Measurements from ENCODE around the gene TTC39B. TPM values are rescaled to one million over a fixed set of nuclear protein-coding genes. Genes with fewer than 3 reads are reported as not detected.

TTC39B gene
- total and polyA plus RNA-seq, 4 experiments from 2014 or later: 10.5 to 30.2 (median 19.9) TPM

DNA sequence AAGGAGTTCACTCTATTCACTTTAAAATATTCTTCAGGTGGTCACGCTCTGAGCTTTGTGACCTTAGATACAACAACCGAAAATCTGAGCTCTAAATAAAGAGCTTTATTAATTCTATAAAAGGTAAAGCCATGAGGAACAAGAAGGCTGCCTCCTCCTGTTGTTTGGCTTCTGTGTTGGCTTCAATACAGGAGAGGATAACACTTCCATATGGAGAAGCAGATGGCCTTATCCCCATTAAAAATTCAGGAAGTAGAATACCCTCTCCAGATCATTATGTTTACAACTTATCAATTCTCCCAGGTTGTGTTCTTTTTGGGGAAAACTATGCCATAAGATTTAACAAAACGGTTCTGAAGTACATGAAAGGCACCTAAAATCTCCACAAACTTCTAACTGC is 128.4 kb downstream of the TTC39B start:
- Histone ChIP-seq H3K9me3 (ENCODE audit: control insufficient read depth in 1 of 2, low read length in 2 of 2) (no peaks in the 10 kb centered on the region), H3K27me3 (ENCODE audit: insufficient read depth, low read length) (no peaks in the 10 kb centered on the region), H3K4me1 (ENCODE audit: insufficient read depth, low read length) (no peaks in the 10 kb centered on the region), H3K36me3 (ENCODE audit: insufficient read depth, low read length) (peaks cover 22% of the 10 kb centered on the region), H3K27ac (ENCODE audit: low read depth, low read length) (no peak overlapping the region), H3K4me3 (ENCODE audit: low read length in 2 of 2) (no peak overlapping the region)
- Mint-ChIP-seq H3K4me1 (no peaks in the 10 kb centered on the region), H3K4me3 (no peak overlapping the region), H3K36me3 (peaks cover 70 to 77% of the 10 kb centered on the region in 2 donors), H3K9me3 (no peaks in the 10 kb centered on the region), H3K27me3 (no peaks in the 10 kb centered on the region), H3K27ac (no peak overlapping the region)
- ChIA-PET CTCF (ENCODE audit: partially characterized antibody) (no interaction called here), POLR2A (ENCODE audit: partially characterized antibody) (no interaction called here)
- DNase-seq: no peak
- intact Hi-C loops (cut with micrococcal nuclease): no loop called here

- H3K36me3 Mint-ChIP-seq: peaks cover 76 to 79% of the 10 kb centered on the region in 2 donors
- H3K36me3 ChIP-seq (ENCODE audit: insufficient read depth, low read length): peaks cover 16% of the 10 kb centered on the region
- H3K27me3 Mint-ChIP-seq: no peaks in the 10 kb centered on the region
- no peak overlapping the region for H3K4me3 Mint-ChIP-seq
- no peak for DNase-seq
- intact Hi-C loops (cut with micrococcal nuclease): no loop called here
- no peaks in the 10 kb centered on the region for H3K4me1 ChIP-seq (ENCODE audit: insufficient read depth, low read length)
- H3K4me1 Mint-ChIP-seq: no peaks in the 10 kb centered on the region
- H3K27ac Mint-ChIP-seq: no peak overlapping the region
- H3K27ac ChIP-seq (ENCODE audit: low read depth, low read length): no peak overlapping the region
- H3K9me3 ChIP-seq (ENCODE audit: control insufficient read depth in 1 of 2, low read length in 2 of 2): no peaks in the 10 kb centered on the region
- H3K27me3 ChIP-seq (ENCODE audit: insufficient read depth, low read length): no peaks in the 10 kb centered on the region
- no peak overlapping the region for H3K4me3 ChIP-seq (ENCODE audit: low read length in 2 of 2)
- ChIA-PET CTCF (ENCODE audit: partially characterized antibody) (no interaction called here), POLR2A (ENCODE audit: partially characterized antibody) (no interaction called here)
- no peaks in the 10 kb centered on the region for H3K9me3 Mint-ChIP-seq
Observed at GRCh38 chr9:15176836-15177235, 130.2 kb downstream of the TTC39B start.

DNA sequence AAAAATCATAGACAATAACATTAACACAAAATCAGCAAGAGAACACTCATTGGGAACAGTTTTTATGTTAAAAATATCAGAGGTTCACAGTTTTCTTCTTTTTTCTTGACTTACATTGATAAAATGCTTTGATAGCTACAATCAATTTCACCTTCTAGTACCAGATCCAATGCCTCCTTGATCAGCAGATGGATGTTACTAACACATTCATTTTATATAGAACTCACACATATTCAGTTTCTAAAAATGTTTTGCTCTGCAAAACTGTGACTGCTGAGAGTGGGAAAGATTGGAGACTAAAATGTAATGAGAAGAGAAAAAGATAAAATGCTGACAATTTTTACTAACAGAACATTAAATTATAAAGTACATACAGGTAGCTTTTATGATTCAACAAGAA is 143.1 kb downstream of the TTC39B start:
- intact Hi-C loops (cut with micrococcal nuclease): no loop called here
- H3K27me3 ChIP-seq (ENCODE audit: insufficient read depth, low read length): no peaks in the 10 kb centered on the region

DNA sequence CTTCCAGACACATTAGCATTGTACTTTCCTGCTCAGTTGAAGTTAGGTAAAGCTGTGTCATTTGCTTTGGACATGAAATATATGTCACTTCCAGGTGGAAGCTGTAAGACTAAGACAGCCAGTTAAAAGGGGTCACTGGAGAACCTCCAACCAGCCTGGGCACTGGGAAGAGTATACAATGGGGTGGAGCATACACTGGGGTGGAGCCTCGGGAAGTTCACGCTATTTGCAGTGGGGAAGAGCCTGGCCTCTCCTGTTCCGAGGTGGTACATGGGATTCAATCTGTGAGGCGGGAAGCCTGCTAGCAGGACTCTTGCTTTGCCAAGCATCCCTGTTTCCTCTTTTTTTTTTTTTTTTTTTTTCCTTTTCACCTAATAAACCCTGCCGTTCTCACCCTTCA is 145.3 kb downstream of the TTC39B start:
- ChIA-PET POLR2A (ENCODE audit: partially characterized antibody) (interaction anchor here (0.6 kb wide), 1 partner anchor 149 kb away, joined by 3 read pairs; no protein-coding TSS in a partner anchor), CTCF (ENCODE audit: partially characterized antibody) (interaction anchor here (1.4 kb wide), 2 partner anchors 18 to 27 kb away, joined by 3 to 5 read pairs; no protein-coding TSS in a partner anchor)
- Histone ChIP-seq H3K9me3 (ENCODE audit: control insufficient read depth in 1 of 2, low read length in 2 of 2) (no peaks in the 10 kb centered on the region), H3K27ac (ENCODE audit: low read depth, low read length) (no peak overlapping the region), H3K4me1 (ENCODE audit: insufficient read depth, low read length) (no peaks in the 10 kb centered on the region), H3K36me3 (ENCODE audit: insufficient read depth, low read length) (no peaks in the 10 kb centered on the region), H3K27me3 (ENCODE audit: insufficient read depth, low read length) (no peaks in the 10 kb centered on the region), H3K4me3 (ENCODE audit: low read length in 2 of 2) (no peak overlapping the region)
- H3K27me3 Mint-ChIP-seq: no peaks in the 10 kb centered on the region
- peaks cover 3 to 7% of the 10 kb centered on the region in 2 donors for H3K36me3 Mint-ChIP-seq
- H3K4me3 Mint-ChIP-seq: no peak overlapping the region
- intact Hi-C loops (cut with micrococcal nuclease): no loop called here
- H3K4me1 Mint-ChIP-seq: peaks cover 0 to 2% (median 0%) of the 10 kb centered on the region in 4 donors
- H3K9me3 Mint-ChIP-seq: no peaks in the 10 kb centered on the region
- H3K27ac Mint-ChIP-seq: peak overlapping the region in 1 of 7 donors; percentile 4
- no peak for DNase-seq

More for the DNA sequence above, 143.1 kb downstream of the TTC39B start:
- no peak overlapping the region for H3K27ac Mint-ChIP-seq
- no peaks in the 10 kb centered on the region for H3K9me3 Mint-ChIP-seq
- CTCF ChIA-PET (ENCODE audit: partially characterized antibody): no interaction called here
- H3K36me3 Mint-ChIP-seq: peaks cover 10 to 17% of the 10 kb centered on the region in 2 donors
- POLR2A ChIA-PET (ENCODE audit: partially characterized antibody): no interaction called here
- Histone ChIP-seq H3K9me3 (ENCODE audit: control insufficient read depth in 1 of 2, low read length in 2 of 2) (no peaks in the 10 kb centered on the region), H3K36me3 (ENCODE audit: insufficient read depth, low read length) (no peaks in the 10 kb centered on the region), H3K27ac (ENCODE audit: low read depth, low read length) (no peak overlapping the region), H3K4me1 (ENCODE audit: insufficient read depth, low read length) (no peaks in the 10 kb centered on the region), H3K4me3 (ENCODE audit: low read length in 2 of 2) (no peak overlapping the region)
- DNase-seq: no peak
- no peak overlapping the region for H3K4me3 Mint-ChIP-seq
- no peaks in the 10 kb centered on the region for H3K27me3 Mint-ChIP-seq
- H3K4me1 Mint-ChIP-seq: peaks cover 0 to 2% (median 0%) of the 10 kb centered on the region in 4 donors

GRCh38 chr9:15160673-15161072 is 146.3 kb downstream of the TTC39B start:
- ChIA-PET POLR2A (ENCODE audit: partially characterized antibody) (no interaction called here), CTCF (ENCODE audit: partially characterized antibody) (no interaction called here)
- peak overlapping the region in 3 of 7 donors; percentile 17 to 61 (median 57) for H3K27ac Mint-ChIP-seq
- Histone ChIP-seq H3K36me3 (ENCODE audit: insufficient read depth, low read length) (no peaks in the 10 kb centered on the region), H3K4me1 (ENCODE audit: insufficient read depth, low read length) (no peaks in the 10 kb centered on the region), H3K4me3 (ENCODE audit: low read length in 2 of 2) (no peak overlapping the region), H3K27me3 (ENCODE audit: insufficient read depth, low read length) (no peaks in the 10 kb centered on the region), H3K9me3 (ENCODE audit: control insufficient read depth in 1 of 2, low read length in 2 of 2) (no peaks in the 10 kb centered on the region), H3K27ac (ENCODE audit: low read depth, low read length) (no peak overlapping the region)
- DNase-seq: no peak
- no peak overlapping the region for H3K4me3 Mint-ChIP-seq
- no peaks in the 10 kb centered on the region for H3K9me3 Mint-ChIP-seq
- intact Hi-C loops (cut with micrococcal nuclease): no loop called here
- peaks cover 0 to 3% of the 10 kb centered on the region in 2 donors for H3K36me3 Mint-ChIP-seq
- H3K4me1 Mint-ChIP-seq: peaks cover 0 to 2% (median 0%) of the 10 kb centered on the region in 4 donors
- H3K27me3 Mint-ChIP-seq: peaks cover 2 to 4% of the 10 kb centered on the region in 2 donors

DNA sequence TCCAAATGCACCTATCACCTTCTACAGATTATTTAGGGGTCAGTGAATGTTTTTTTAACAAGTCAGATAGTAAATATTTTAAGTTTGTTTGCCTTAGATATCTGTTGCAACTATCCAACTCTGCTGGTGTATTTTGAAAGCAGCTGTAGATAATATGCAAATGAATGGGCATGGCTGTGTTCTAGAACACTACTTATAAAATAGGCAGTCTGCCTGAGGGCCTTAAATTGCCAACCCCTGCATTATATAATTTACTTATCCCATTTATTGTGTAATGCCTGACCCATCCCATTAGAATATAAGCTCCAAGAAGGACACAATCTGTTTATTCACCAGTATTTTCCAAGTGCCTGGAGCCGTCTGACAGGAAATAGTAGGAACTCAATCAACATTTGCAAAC is 149.0 kb downstream of the TTC39B start:
- no peak overlapping the region for H3K27ac ChIP-seq (ENCODE audit: low read depth, low read length)
- intact Hi-C loops (cut with micrococcal nuclease): no loop called here
- H3K4me3 ChIP-seq (ENCODE audit: low read length in 2 of 2): no peak overlapping the region
- Mint-ChIP-seq H3K9me3 (peaks cover 0 to 3% (median 0%) of the 10 kb centered on the region in 8 donors), H3K4me3 (no peak overlapping the region), H3K27ac (no peak overlapping the region), H3K4me1 (peaks cover 0 to 2% (median 0%) of the 10 kb centered on the region in 4 donors), H3K36me3 (no peaks in the 10 kb centered on the region), H3K27me3 (peaks cover 5 to 8% of the 10 kb centered on the region in 2 donors)
- H3K36me3 ChIP-seq (ENCODE audit: insufficient read depth, low read length): no peaks in the 10 kb centered on the region
- CTCF ChIA-PET (ENCODE audit: partially characterized antibody): no interaction called here
- POLR2A ChIA-PET (ENCODE audit: partially characterized antibody): no interaction called here
- no peaks in the 10 kb centered on the region for H3K9me3 ChIP-seq (ENCODE audit: control insufficient read depth in 1 of 2, low read length in 2 of 2)
- H3K27me3 ChIP-seq (ENCODE audit: insufficient read depth, low read length): no peaks in the 10 kb centered on the region
- no peak for DNase-seq
- no peaks in the 10 kb centered on the region for H3K4me1 ChIP-seq (ENCODE audit: insufficient read depth, low read length)

DNA sequence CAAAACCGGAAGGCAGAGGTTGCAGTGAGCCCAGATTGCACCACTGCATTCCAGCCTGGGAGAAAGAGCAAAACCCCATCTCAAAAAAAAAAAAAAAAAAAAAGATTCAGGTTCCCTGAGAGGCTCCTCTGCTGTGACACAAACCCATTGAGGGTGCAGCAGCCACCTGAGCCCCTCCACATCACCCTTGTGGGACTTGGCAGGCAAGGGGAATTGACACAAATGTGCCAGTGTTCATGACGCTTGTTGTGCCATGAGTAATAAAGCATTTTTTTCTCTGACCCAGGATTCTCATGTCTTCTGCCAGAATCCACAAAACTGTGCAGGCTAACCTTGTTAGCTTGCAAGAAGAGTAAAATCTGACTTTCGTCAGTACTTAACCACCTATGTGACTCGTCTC is 149.6 kb downstream of the TTC39B start:
- Mint-ChIP-seq H3K27ac (no peak overlapping the region), H3K4me3 (no peak overlapping the region), H3K27me3 (peaks cover 8% of the 10 kb centered on the region in 2 donors), H3K4me1 (peaks cover 0 to 2% (median 0%) of the 10 kb centered on the region in 4 donors), H3K9me3 (peaks cover 0 to 3% (median 0%) of the 10 kb centered on the region in 8 donors), H3K36me3 (no peaks in the 10 kb centered on the region)
- no peak for DNase-seq
- no peak overlapping the region for H3K27ac ChIP-seq (ENCODE audit: low read depth, low read length)
- ChIA-PET POLR2A (ENCODE audit: partially characterized antibody) (no interaction called here), CTCF (ENCODE audit: partially characterized antibody) (no interaction called here)
- H3K36me3 ChIP-seq (ENCODE audit: insufficient read depth, low read length): no peaks in the 10 kb centered on the region
- no peak overlapping the region for H3K4me3 ChIP-seq (ENCODE audit: low read length in 2 of 2)
- H3K27me3 ChIP-seq (ENCODE audit: insufficient read depth, low read length): no peaks in the 10 kb centered on the region
- H3K4me1 ChIP-seq (ENCODE audit: insufficient read depth, low read length): no peaks in the 10 kb centered on the region
- no peaks in the 10 kb centered on the region for H3K9me3 ChIP-seq (ENCODE audit: control insufficient read depth in 1 of 2, low read length in 2 of 2)
- intact Hi-C loops (cut with micrococcal nuclease): no loop called here

- Mint-ChIP-seq H3K27ac (no peak overlapping the region), H3K27me3 (peaks cover 8% of the 10 kb centered on the region in 2 donors), H3K4me1 (peaks cover 0 to 2% (median 0%) of the 10 kb centered on the region in 4 donors), H3K9me3 (peaks cover 0 to 3% (median 0%) of the 10 kb centered on the region in 8 donors), H3K4me3 (no peak overlapping the region), H3K36me3 (no peaks in the 10 kb centered on the region)
- Histone ChIP-seq H3K9me3 (ENCODE audit: control insufficient read depth in 1 of 2, low read length in 2 of 2) (no peaks in the 10 kb centered on the region), H3K27me3 (ENCODE audit: insufficient read depth, low read length) (no peaks in the 10 kb centered on the region), H3K36me3 (ENCODE audit: insufficient read depth, low read length) (no peaks in the 10 kb centered on the region), H3K4me3 (ENCODE audit: low read length in 2 of 2) (no peak overlapping the region), H3K27ac (ENCODE audit: low read depth, low read length) (no peak overlapping the region), H3K4me1 (ENCODE audit: insufficient read depth, low read length) (no peaks in the 10 kb centered on the region)
- intact Hi-C loops (cut with micrococcal nuclease): no loop called here
- ChIA-PET CTCF (ENCODE audit: partially characterized antibody) (interaction anchor here (1.8 kb wide), 1 partner anchor 21 kb away, joined by 4 read pairs; no protein-coding TSS in a partner anchor), POLR2A (ENCODE audit: partially characterized antibody) (no interaction called here)
- DNase-seq: no peak
Observed at GRCh38 chr9:15156241-15156640, 150.8 kb downstream of the TTC39B start.

All from CD4-positive, alpha-beta memory T cell (primary cell).